ENCODE data around the gene MEX3A. TPM values are rescaled to one million over a fixed set of nuclear protein-coding genes. Genes with fewer than 3 reads are reported as not detected.
A peak's percentile ranks its signal among the peaks of the same experiment; 100 is the strongest.

Gene MEX3A
- total RNA-seq, 1 experiment from 2014 or later: 79.1 TPM

DNA sequence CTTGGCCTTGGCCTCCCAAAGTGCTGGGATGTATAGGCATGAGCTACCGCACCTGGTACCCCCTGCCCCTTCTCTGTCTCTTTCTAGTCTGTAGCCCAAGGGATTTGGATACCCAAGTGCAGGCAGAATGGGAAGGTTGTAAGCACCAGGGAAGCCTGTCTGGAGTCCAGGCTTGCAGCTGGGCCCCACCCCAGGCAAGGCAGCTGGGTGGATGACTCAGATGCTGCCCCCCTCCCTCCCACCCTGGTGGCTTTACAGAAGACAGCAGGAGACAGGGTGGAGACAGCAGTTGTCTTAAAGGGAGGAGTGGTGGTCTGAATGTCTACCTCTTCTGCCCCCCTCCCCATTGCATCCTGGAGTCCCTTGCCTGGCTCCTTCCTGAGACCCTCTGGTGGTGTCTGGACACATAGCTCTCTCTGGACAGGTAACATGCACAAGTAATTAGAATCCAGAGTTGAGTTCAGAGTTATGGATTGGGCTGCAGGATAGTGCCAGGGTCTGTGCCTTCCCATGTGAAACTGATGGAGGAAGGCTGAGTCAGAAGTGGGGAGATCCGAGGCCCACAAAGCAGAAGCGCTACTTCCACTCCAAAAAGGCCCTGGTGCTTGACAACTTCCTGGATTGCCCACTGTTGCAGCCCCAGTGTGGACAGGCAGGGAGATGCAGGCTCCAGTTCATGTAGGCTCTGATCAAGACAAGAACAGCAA, 37.4 kb upstream of the MEX3A start:
- ChIA-PET CTCF (interaction anchor here (1.0 to 28.0 kb wide), 3 partner anchors 10 to 54 kb away, joined by 3 to 1176 read pairs (median 29); partner anchors contain the start of gene MEX3A), POLR2A (no interaction called here)
- H3K27me3 Mint-ChIP-seq (ENCODE audit: low read depth): peaks cover 8% of the 10 kb centered on the region
- TF ChIP-seq JUN (CRISPR knock-in tag; IDR thresholded peaks at IDR 0.05): no peak
- TF ChIP-seq, protein P1, sequence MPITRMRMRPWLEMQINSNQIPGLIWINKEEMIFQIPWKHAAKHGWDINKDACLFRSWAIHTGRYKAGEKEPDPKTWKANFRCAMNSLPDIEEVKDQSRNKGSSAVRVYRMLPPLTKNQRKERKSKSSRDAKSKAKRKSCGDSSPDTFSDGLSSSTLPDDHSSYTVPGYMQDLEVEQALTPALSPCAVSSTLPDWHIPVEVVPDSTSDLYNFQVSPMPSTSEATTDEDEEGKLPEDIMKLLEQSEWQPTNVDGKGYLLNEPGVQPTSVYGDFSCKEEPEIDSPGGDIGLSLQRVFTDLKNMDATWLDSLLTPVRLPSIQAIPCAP (CRISPR knock-in tag; IDR thresholded peaks at IDR 0.05): no peak
- TF ChIP-seq OVOL2 (CRISPR knock-in tag; IDR thresholded peaks at IDR 0.05; ENCODE audit: borderline replicate concordance): no peak
- TF ChIP-seq NFYB (CRISPR knock-in tag; conservative IDR thresholded peaks at IDR 0.05; ENCODE audit: low read depth): no peak
- TF ChIP-seq NFATC4 (CRISPR knock-in tag; IDR thresholded peaks at IDR 0.05): no peak
- TF ChIP-seq, protein P2, sequence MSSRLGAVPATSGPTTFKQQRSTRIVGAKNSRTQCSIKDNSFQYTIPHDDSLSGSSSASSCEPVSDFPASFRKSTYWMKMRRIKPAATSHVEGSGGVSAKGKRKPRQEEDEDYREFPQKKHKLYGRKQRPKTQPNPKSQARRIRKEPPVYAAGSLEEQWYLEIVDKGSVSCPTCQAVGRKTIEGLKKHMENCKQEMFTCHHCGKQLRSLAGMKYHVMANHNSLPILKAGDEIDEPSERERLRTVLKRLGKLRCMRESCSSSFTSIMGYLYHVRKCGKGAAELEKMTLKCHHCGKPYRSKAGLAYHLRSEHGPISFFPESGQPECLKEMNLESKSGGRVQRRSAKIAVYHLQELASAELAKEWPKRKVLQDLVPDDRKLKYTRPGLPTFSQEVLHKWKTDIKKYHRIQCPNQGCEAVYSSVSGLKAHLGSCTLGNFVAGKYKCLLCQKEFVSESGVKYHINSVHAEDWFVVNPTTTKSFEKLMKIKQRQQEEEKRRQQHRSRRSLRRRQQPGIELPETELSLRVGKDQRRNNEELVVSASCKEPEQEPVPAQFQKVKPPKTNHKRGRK (CRISPR knock-in tag; IDR thresholded peaks at IDR 0.05; ENCODE audit: borderline replicate concordance): no peak
- TF ChIP-seq, protein P3, sequence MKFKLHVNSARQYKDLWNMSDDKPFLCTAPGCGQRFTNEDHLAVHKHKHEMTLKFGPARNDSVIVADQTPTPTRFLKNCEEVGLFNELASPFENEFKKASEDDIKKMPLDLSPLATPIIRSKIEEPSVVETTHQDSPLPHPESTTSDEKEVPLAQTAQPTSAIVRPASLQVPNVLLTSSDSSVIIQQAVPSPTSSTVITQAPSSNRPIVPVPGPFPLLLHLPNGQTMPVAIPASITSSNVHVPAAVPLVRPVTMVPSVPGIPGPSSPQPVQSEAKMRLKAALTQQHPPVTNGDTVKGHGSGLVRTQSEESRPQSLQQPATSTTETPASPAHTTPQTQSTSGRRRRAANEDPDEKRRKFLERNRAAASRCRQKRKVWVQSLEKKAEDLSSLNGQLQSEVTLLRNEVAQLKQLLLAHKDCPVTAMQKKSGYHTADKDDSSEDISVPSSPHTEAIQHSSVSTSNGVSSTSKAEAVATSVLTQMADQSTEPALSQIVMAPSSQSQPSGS (CRISPR knock-in tag; IDR thresholded peaks at IDR 0.05; ENCODE audit: borderline replicate concordance, low read depth): no peak
- TF ChIP-seq FOXP4 (CRISPR knock-in tag; IDR thresholded peaks at IDR 0.05): no peak
- no peak for TF ChIP-seq SP1 (CRISPR knock-in tag; conservative IDR thresholded peaks at IDR 0.05)
- TF ChIP-seq NR2C2 (CRISPR knock-in tag; IDR thresholded peaks at IDR 0.05): no peak
- no peak for TF ChIP-seq NR3C1 (CRISPR knock-in tag; conservative IDR thresholded peaks at IDR 0.05; ENCODE audit: low read depth)
- TF ChIP-seq TEAD4 (CRISPR knock-in tag; IDR thresholded peaks at IDR 0.05): no peak
- TF ChIP-seq E2F5 (CRISPR knock-in tag; IDR thresholded peaks at IDR 0.05): no peak
- TF ChIP-seq CREM (CRISPR knock-in tag; IDR thresholded peaks at IDR 0.05): no peak
- TF ChIP-seq ZNF121 (CRISPR knock-in tag; IDR thresholded peaks at IDR 0.05): no peak
- no peak for TF ChIP-seq FOXJ3 (CRISPR knock-in tag; IDR thresholded peaks at IDR 0.05; ENCODE audit: borderline replicate concordance)
- TF ChIP-seq ZNF232 (CRISPR knock-in tag; IDR thresholded peaks at IDR 0.05): no peak
- TF ChIP-seq TCF7 (CRISPR knock-in tag; IDR thresholded peaks at IDR 0.05; ENCODE audit: low read depth): no peak
- no peak for DNase-seq (ENCODE audit: low spot score)
- H3K4me3 Mint-ChIP-seq: no peak overlapping the region
- H3K27ac Mint-ChIP-seq: 0 out of 2 replicates have a peak overlapping the region, but pooled peaks have one; percentile 29
- H3K4me1 Mint-ChIP-seq: peaks cover 61% of the 10 kb centered on the region
- no peaks in the 10 kb centered on the region for H3K36me3 Mint-ChIP-seq
- H3K9me3 Mint-ChIP-seq: no peaks in the 10 kb centered on the region
- no peak for ATAC-seq

Measured in WTC11 (cell line).